PC-9 (cell line): ENCODE results near the gene LRIF1. TPM values are rescaled to one million over a fixed set of nuclear protein-coding genes. Genes with fewer than 3 reads are reported as not detected.

Source experiments
- BruUV-seq: library from RNA; stranded (reverse); fragments of 400-500 nt; replicated peaks from 2 replicates; lab custom pipeline; 2021; lab: Mats Ljungman, UMichigan
- CTCF ChIA-PET: fragments of 300-600 bp; sonication (Branson Sonifier 250); formaldehyde crosslinking; loops from one replicate; lab custom pipeline; 2022; ENCODE audit warnings: antibody characterized with exemption; lab: Charles Lee
- POLR2A ChIA-PET: fragments of 300-600 bp; sonication (Branson Sonifier 250); formaldehyde crosslinking; loops from one replicate; lab custom pipeline; 2022; ENCODE audit warnings: antibody characterized with exemption; ENCODE audit not compliant: unreplicated experiment; lab: Charles Lee
- DNase-seq, 2 experiments: peaks; one replicate each; pipeline versions ENCODE4 v3.0.0 to v3.0.0-alpha.2; 2015 to 2022; ENCODE audit warnings: mixed read lengths in 1 of 2
- H2AFZ ChIP-seq: fragments of 200-600 bp; sonication (generic); 2 replicates; pipeline ENCODE4 v1.8.1; 2017; ENCODE audit warnings: antibody characterized with exemption
- H3F3A ChIP-seq: fragments of 200-600 bp; sonication (generic); 2 replicates; pipeline ENCODE4 v1.8.1; 2017; ENCODE audit warnings: antibody characterized with exemption, mild to moderate bottlenecking, low read depth; ENCODE audit not compliant: insufficient read depth
- H3K27ac ChIP-seq: fragments of 200-600 bp; sonication (generic); 2 replicates; pipeline ENCODE4 v1.6.1; 2016; ENCODE audit warnings: mixed run types
- H3K27me3 ChIP-seq: fragments of 200-600 bp; sonication (generic); 2 replicates; pipeline ENCODE4 v1.6.1; 2016; ENCODE audit warnings: low read depth, mixed run types; ENCODE audit not compliant: insufficient read depth
- H3K36me3 ChIP-seq: fragments of 200-600 bp; sonication (generic); 2 replicates; pipeline ENCODE4 v1.6.1; 2016; ENCODE audit warnings: low read depth, mixed run types
- H3K4me1 ChIP-seq: fragments of 200-600 bp; sonication (generic); replicated peaks from 2 replicates; pipeline ENCODE4 v1.6.1; 2016; ENCODE audit warnings: mixed run types; ENCODE audit not compliant: insufficient read depth
- H3K4me2 ChIP-seq: fragments of 200-600 bp; sonication (generic); 2 replicates; pipeline ENCODE4 v1.6.1; 2017; ENCODE audit warnings: mixed run types
- H3K4me3 ChIP-seq: fragments of 200-600 bp; sonication (generic); 2 replicates; pipeline ENCODE4 v1.6.1; 2016; ENCODE audit warnings: mixed run types
- H3K79me2 ChIP-seq: fragments of 200-600 bp; sonication (generic); 2 replicates; pipeline ENCODE4 v1.6.1; 2017; ENCODE audit warnings: low read depth, mixed run types
- H3K9me2 ChIP-seq: fragments of 200-600 bp; sonication (generic); 2 replicates; pipeline ENCODE4 v1.8.1; 2017; ENCODE audit warnings: mild to moderate bottlenecking; ENCODE audit not compliant: insufficient read depth
- H3K9me3 ChIP-seq: fragments of 200-600 bp; sonication (generic); 2 replicates; pipeline ENCODE4 v1.8.1; 2016; ENCODE audit warnings: low read depth; ENCODE audit not compliant: insufficient read depth
- H4K20me1 ChIP-seq: fragments of 200-600 bp; sonication (generic); 2 replicates; pipeline ENCODE4 v1.8.1; 2017; ENCODE audit not compliant: insufficient read depth
- EZH2 ChIP-seq: fragments of 200-600 bp; sonication (generic); IDR thresholded peaks from 2 replicates; pipeline ENCODE4 v1.8.0; 2017; ENCODE audit warnings: antibody characterized with exemption, low read depth
- intact Hi-C: fragments of 100-400 bp; cut with micrococcal nuclease; formaldehyde crosslinking; loops from one replicate; pipeline ENCODE4 v1.10.0; 2022; ENCODE audit not compliant: unreplicated experiment
- total RNA-seq: library from RNA; stranded (reverse); gene quantifications from 2 replicates; pipeline ENCODE4 v1.2.3, GENCODE V29; 2021
- TF ChIP-seq, protein P1 (sequence below): fragments of 200-600 bp; sonication (generic); conservative IDR thresholded peaks from 2 replicates; pipeline ENCODE4 v1.6.1; 2017; ENCODE audit warnings: mixed run types, antibody characterized with exemption, mild to moderate bottlenecking, moderate library complexity

The LRIF1 gene
- total RNA-seq, 1 experiment from 2014 or later: 13.5 TPM

DNA sequence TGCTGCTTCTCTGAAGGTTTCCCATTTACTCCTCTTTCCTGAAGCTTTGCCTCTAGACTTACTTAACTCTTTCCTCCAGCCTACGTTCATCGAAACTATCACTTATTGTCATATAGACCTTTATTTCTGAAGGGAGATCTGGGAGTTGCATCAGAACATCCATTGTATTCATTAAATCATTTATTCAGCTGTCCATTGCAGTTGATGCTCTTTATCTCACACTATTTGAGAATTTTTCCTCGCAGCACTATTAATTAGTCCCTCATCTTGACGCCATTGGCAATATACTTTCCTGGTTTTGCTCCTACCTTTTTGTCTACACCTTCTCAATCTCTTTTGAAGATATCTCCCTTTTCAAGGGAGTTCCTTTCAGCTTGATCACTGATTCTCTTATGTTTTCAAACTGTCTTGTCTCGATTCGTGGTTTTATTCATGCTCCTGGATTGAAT, 757 bp upstream of the LRIF1 start:
- H3K27ac ChIP-seq: peak overlapping the region; percentile 97
- H3K79me2 ChIP-seq: peaks cover 30% of the 10 kb centered on the region
- intact Hi-C loops: no loop called here
- no peaks in the 10 kb centered on the region for H3K27me3 ChIP-seq
- H3K9me2 ChIP-seq: no peaks in the 10 kb centered on the region
- peak overlapping the region; percentile 83 for H3K4me2 ChIP-seq
- peak overlapping the region; percentile 85 for H3K4me3 ChIP-seq
- peaks cover 26% of the 10 kb centered on the region for H3F3A ChIP-seq
- TF ChIP-seq EZH2: no peak
- TF ChIP-seq, protein P1, sequence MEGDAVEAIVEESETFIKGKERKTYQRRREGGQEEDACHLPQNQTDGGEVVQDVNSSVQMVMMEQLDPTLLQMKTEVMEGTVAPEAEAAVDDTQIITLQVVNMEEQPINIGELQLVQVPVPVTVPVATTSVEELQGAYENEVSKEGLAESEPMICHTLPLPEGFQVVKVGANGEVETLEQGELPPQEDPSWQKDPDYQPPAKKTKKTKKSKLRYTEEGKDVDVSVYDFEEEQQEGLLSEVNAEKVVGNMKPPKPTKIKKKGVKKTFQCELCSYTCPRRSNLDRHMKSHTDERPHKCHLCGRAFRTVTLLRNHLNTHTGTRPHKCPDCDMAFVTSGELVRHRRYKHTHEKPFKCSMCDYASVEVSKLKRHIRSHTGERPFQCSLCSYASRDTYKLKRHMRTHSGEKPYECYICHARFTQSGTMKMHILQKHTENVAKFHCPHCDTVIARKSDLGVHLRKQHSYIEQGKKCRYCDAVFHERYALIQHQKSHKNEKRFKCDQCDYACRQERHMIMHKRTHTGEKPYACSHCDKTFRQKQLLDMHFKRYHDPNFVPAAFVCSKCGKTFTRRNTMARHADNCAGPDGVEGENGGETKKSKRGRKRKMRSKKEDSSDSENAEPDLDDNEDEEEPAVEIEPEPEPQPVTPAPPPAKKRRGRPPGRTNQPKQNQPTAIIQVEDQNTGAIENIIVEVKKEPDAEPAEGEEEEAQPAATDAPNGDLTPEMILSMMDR: no peak
- H2AFZ ChIP-seq: peak overlapping the region; percentile 99
- no peaks in the 10 kb centered on the region for H4K20me1 ChIP-seq
- TSS peak; percentile 75 for BruUV-seq
- peaks cover 24% of the 10 kb centered on the region; the same call in 1 of the 2 replicates for H3K36me3 ChIP-seq
- ChIA-PET POLR2A (interaction anchor here (0.5 to 0.7 kb wide), 7 partner anchors 12 to 1673 kb away, joined by 3 to 4 read pairs (median 3); no protein-coding TSS in a partner anchor), CTCF (no interaction called here)
- H3K9me3 ChIP-seq: peaks cover 38% of the 10 kb centered on the region
- no peak for DNase-seq
- H3K4me1 ChIP-seq: peaks cover 22% of the 10 kb centered on the region

DNA sequence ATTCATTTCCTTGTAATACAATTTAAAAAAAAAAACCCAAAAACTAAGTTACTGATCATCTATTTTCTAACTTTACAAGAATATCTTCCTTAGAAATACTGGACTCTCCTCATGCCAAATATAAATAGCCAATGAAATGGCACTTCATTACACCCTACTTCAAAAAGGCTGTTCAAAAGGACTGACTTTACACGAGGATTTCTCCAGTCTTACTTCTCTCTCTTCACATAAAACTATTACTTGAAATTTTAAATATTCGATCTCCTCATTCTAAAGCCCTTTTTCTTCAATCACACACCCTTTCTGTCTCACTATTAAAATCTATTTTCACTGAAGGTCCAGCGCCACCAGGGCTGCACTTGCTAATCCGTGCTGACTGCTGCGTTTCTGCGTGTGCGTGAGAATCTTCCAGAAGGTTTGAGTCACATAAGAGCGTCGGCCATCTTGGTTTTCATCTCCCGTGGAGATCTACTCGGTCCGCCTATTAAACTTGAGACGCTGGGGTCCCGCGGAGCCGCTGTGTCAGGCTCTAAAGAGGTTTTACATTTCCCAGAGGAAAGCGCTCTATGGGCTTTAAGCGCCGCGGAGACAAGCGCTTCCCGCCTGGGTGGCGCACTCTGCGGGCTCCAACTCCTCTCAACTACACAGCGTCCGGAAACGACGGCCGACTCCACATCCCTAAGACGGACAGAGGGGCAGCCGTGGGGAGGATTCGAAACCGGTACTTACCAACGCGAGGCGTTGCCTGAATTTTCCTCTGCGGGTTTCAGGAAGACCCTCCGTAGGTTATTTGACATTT, 631 bp downstream of the LRIF1 start:
- TSS peak; percentile 78 for BruUV-seq
- Histone ChIP-seq H3K9me2 (no peaks in the 10 kb centered on the region), H3K4me2 (peak overlapping the region; percentile 83), H3K36me3 (peaks cover 32% of the 10 kb centered on the region; the same call in 1 of the 2 replicates), H2AFZ (peak overlapping the region; percentile 99), H3K9me3 (peaks cover 38% of the 10 kb centered on the region), H3K4me3 (peak overlapping the region; percentile 85), H3K27ac (peak overlapping the region; percentile 97), H3K4me1 (peaks cover 22% of the 10 kb centered on the region), H4K20me1 (0 out of 2 replicates have a peak, but pooled peaks cover 2% of the 10 kb centered on the region), H3K27me3 (no peaks in the 10 kb centered on the region), H3F3A (peaks cover 26% of the 10 kb centered on the region), H3K79me2 (peaks cover 41% of the 10 kb centered on the region)
- intact Hi-C loops: loop anchor here (1.0 kb wide), 1 partner anchor 46 kb away; no protein-coding TSS in a partner anchor
- DNase-seq: peak; percentile 45 to 59
- CTCF ChIA-PET: no interaction called here
- TF ChIP-seq EZH2: no peak
- TF ChIP-seq, protein P1: no peak
- POLR2A ChIA-PET: no interaction called here

DNA sequence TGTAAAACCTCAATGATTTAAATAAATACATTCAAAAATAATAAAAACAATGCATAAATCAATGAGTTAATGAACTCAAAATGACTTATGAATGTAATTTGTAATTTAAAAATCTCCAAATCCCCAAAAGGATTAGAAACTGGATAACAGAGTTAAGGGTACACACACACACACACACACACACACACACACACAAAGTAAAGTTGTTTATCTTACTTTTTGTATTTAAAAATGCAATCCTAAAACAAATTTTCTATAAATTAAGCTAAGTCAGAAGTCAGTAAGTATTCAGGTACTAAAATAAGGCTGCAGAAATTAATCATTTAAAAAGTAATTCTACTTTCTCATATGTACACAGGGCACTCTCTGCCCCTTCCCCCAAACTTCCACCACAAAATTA, 1.8 kb downstream of the LRIF1 start:
- Histone ChIP-seq H4K20me1 (0 out of 2 replicates have a peak, but pooled peaks cover 9% of the 10 kb centered on the region), H3K27ac (no peak overlapping the region), H2AFZ (no peak overlapping the region)

More for the DNA sequence above, 1.8 kb downstream of the LRIF1 start:
- no peak for TF ChIP-seq EZH2
- TF ChIP-seq, protein P1: no peak
- no peaks in the 10 kb centered on the region for H3K27me3 ChIP-seq
- H3K36me3 ChIP-seq: peaks cover 32% of the 10 kb centered on the region; the same call in 1 of the 2 replicates
- ChIA-PET POLR2A (interaction anchor here (0.6 kb wide), 1 partner anchor 1847 kb away, joined by 5 read pairs; no protein-coding TSS in a partner anchor), CTCF (no interaction called here)
- peak overlapping the region; percentile 85; the same call in 1 of the 2 replicates for H3K4me3 ChIP-seq
- intact Hi-C loops: no loop called here
- H3K79me2 ChIP-seq: peaks cover 49% of the 10 kb centered on the region
- H3K9me3 ChIP-seq: peaks cover 37% of the 10 kb centered on the region
- peaks cover 26% of the 10 kb centered on the region for H3F3A ChIP-seq
- DNase-seq: no peak
- peak overlapping the region; percentile 83 for H3K4me2 ChIP-seq
- peaks cover 22% of the 10 kb centered on the region for H3K4me1 ChIP-seq
- no peaks in the 10 kb centered on the region for H3K9me2 ChIP-seq
- no TSS peak for BruUV-seq
